OCI-LY7 (cell line): ENCODE results near the gene CSE1L.

Source experiments
- EZH2phosphoT487 ChIP-seq: fragments of 200-600 bp; sonication (generic); IDR thresholded peaks from 2 replicates; pipeline ENCODE4 v1.6.1; 2018; ENCODE audit warnings: low read depth, borderline replicate concordance, mild to moderate bottlenecking, mixed run types, antibody characterized with exemption, low read length, moderate library complexity, mixed read lengths
- TF ChIP-seq, protein P1 (sequence below): fragments of 200-600 bp; sonication (generic); conservative IDR thresholded peaks from 2 replicates; pipeline ENCODE4 v1.5.1; 2014; ENCODE audit warnings: mild to moderate bottlenecking, antibody characterized with exemption, low read length, moderate library complexity, mixed read lengths

DNA sequence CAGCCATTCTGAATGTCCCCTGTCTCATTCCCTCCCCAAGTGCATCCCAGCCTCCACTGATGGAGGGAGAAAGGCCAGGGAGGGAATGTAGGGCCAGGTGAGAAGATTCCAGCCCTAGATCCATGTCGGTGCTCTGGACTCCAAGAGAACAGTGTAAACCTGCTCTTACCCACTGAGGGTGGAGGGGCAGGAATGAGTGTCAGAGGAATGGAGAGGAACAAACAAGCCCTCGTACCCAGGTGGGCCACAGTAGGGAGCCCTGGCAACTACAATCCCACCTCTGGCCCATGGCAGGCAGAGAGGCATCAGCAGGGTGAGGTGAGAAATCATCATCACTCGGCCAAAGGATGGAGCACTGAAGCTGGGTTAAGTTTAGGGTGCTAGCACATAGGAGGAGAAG is 87.5 kb downstream of the CSE1L start:
- TF ChIP-seq, protein P1, sequence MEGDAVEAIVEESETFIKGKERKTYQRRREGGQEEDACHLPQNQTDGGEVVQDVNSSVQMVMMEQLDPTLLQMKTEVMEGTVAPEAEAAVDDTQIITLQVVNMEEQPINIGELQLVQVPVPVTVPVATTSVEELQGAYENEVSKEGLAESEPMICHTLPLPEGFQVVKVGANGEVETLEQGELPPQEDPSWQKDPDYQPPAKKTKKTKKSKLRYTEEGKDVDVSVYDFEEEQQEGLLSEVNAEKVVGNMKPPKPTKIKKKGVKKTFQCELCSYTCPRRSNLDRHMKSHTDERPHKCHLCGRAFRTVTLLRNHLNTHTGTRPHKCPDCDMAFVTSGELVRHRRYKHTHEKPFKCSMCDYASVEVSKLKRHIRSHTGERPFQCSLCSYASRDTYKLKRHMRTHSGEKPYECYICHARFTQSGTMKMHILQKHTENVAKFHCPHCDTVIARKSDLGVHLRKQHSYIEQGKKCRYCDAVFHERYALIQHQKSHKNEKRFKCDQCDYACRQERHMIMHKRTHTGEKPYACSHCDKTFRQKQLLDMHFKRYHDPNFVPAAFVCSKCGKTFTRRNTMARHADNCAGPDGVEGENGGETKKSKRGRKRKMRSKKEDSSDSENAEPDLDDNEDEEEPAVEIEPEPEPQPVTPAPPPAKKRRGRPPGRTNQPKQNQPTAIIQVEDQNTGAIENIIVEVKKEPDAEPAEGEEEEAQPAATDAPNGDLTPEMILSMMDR = no peak
- no peak for TF ChIP-seq EZH2phosphoT487
